ENCODE results near the gene EFCAB3.
"Not testable (repeated sequence)": the region's sequence is repeated elsewhere in the genome, so short reads cannot be mapped to it uniquely, and the experiment has no call there.

EFCAB3 gene

DNA sequence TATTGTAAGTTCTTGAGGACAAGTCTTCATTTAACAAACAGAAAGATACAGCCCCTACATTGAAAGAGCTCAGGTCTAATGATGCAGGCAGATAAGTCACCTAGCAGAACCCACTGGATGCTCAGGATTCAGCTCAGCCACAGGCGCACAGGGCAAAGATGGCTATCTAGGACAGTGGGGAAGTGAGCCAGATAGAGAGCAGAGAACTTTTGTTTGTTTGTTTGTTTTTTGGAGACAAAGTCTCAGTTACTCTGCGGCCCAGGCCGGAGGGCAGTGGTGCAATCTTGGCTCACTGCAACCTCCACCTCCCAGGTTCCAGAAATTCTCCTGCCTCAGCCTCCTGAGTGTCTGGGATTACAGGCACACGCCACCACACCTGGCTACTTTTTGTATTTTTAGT lies 63.7 kb downstream of the EFCAB3 start:
- Mint-ChIP-seq H3K36me3 (peaks cover 32 to 36% of the 10 kb centered on the region in 2 donors), H3K27ac (no peak overlapping the region), H3K4me3 (no peak overlapping the region), H3K4me1 (no peaks in the 10 kb centered on the region), H3K9me3 (no peaks in the 10 kb centered on the region), H3K27me3 (no peaks in the 10 kb centered on the region)
- no peak for DNase-seq
- ATAC-seq (replicated peaks), result no peak

DNA sequence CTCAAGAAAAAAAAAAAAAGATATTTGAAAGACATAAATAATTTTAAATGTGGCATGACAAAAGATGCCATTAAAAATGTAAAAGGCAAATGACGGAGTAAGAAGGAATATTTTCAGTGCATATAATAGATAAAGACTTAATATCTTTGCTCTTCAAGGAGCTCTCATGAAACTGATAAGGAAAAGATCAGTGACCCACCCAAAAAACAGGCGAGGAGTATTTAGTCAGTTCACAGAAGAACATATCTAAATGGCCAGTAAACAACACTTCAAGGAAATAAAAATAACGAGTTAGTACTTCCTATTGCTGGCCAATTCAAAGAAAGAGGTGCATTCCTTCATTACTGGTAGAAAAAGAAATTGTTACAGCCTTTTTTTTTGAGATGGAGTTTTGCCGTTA lies 65.4 kb downstream of the EFCAB3 start:
- not testable (repeated sequence) for H3K9me3 Mint-ChIP-seq; H3K4me1 Mint-ChIP-seq; H3K27me3 Mint-ChIP-seq; ATAC-seq (replicated peaks); H3K4me3 Mint-ChIP-seq; DNase-seq; H3K27ac Mint-ChIP-seq
- H3K36me3 Mint-ChIP-seq, result peaks cover 23 to 33% of the 10 kb centered on the region in 2 donors

DNA sequence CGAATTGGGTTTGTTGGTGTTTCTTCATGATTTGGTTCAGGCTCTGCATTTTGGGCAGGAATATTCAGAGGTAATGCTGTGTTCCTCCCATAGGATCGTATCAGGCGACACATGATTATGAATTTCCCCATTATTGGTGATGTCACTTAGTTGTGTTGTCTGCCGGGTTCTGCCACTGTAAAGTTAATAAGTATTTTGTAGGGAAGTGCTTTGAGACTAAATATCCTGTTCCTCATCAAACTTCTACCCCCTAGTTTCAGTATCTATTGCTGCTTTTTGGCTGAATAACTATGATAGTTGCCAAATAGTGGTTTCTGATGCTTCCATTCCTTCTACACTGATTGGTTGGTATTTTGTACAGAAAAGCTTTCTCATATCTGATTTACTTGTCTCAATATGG lies 71.8 kb downstream of the EFCAB3 start:
- DNase-seq, H3K9me3 Mint-ChIP-seq, H3K4me3 Mint-ChIP-seq, H3K27ac Mint-ChIP-seq, H3K27me3 Mint-ChIP-seq: not testable (repeated sequence)
- ATAC-seq (replicated peaks), result peak; percentile 58 to 79
- H3K4me1 Mint-ChIP-seq, result peaks cover 14 to 25% of the 10 kb centered on the region in 2 donors
- peaks cover 13 to 18% of the 10 kb centered on the region in 2 donors for H3K36me3 Mint-ChIP-seq

DNA sequence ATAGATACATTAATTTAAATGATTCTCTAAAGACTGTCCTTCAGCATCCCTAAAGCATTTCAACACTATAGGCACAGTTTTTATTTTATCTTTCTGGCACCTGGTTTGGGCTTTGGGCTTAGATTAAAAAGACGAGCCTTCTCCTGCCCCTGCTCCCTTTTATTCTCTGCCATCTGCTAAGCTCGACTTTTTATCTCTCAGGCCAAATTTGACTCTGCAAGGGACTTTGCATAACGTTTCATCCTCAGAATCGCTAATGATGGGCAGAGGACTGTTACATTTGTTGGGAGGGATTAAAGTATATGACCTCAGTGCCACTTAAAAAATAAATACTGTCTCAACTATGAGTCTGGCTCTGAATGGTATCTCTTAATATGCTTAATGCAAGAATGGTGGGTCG lies 72.7 kb downstream of the EFCAB3 start:
- not testable (repeated sequence) for H3K27me3 Mint-ChIP-seq; H3K9me3 Mint-ChIP-seq; ATAC-seq (replicated peaks); DNase-seq; H3K27ac Mint-ChIP-seq; H3K4me3 Mint-ChIP-seq
- Mint-ChIP-seq H3K4me1 (peaks cover 14 to 25% of the 10 kb centered on the region in 2 donors), H3K36me3 (peaks cover 6 to 10% of the 10 kb centered on the region in 2 donors)

DNA sequence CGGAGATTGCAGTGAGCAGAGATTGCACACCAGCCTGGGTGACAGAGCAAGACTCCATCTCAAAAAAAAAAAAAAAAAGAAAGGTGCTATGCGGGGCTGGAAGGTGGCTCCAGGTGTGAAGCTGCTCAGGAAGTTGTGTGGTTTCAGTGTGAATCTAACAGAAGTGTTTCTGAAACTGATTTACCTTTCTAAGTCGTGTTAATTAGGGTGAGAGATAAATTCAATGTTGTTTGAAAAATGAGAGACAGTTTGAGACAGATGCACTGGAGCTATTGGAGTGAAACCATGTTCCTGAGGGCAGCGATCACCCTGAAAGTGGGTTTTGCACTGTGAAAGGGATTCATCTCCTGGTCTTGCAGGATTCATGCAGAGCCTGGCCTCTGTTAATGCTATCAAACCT lies 73.3 kb downstream of the EFCAB3 start:
- H3K9me3 Mint-ChIP-seq, H3K36me3 Mint-ChIP-seq, H3K27me3 Mint-ChIP-seq, DNase-seq: not testable (repeated sequence)
- H3K4me1 Mint-ChIP-seq, result peaks cover 14 to 25% of the 10 kb centered on the region in 2 donors
- peak overlapping the region; percentile 87 for H3K27ac Mint-ChIP-seq
- peak overlapping the region; percentile 36 to 45 for H3K4me3 Mint-ChIP-seq
- peak; percentile 13 to 14 for ATAC-seq (replicated peaks)

DNA sequence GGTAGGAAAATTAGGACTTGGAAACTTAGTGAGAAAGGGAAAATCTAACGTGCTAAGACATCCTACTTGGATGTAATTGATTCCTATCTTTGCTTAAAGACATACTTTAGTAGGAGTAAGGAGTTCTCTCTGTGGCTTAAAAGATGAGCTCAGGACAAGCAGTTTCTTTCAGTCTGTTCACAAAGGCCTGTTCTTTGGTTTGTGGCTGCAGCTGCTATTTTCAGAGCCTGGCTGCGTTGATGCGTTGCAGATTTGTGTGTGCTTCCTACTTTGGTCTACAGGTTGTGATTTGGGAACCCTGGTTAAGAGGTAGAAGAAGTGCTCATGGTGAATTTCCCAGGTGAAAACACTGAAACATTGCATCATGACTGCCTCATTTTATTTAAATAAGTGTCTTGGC lies 73.8 kb downstream of the EFCAB3 start:
- H3K27ac Mint-ChIP-seq, result peak overlapping the region; percentile 87
- H3K4me3 Mint-ChIP-seq, result peak overlapping the region in 1 of 2 donors; percentile 28
- not testable (repeated sequence) for H3K9me3 Mint-ChIP-seq, H3K36me3 Mint-ChIP-seq, DNase-seq, H3K27me3 Mint-ChIP-seq
- peak; percentile 38 to 54 for ATAC-seq (replicated peaks)
- peaks cover 14 to 25% of the 10 kb centered on the region in 2 donors for H3K4me1 Mint-ChIP-seq

DNA sequence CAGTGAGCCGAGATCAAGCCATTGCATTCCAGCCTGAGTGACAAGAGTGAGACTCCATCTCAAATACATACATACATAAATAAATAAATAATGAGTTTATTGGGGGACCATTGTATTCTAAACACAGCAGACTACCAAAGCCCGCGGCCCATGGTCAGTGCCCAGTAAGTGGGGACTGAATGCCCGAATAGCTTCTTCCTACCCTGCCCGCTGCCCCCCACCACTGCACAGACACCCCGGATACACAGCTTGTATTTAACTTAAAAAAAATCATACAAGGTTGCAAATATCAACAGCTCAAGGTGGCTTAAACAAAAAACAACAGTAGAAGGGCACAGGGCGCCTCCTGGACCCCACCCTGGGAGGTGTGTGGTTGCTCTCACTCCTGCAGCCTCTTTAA lies 75.7 kb downstream of the EFCAB3 start:
- Mint-ChIP-seq H3K36me3 (peaks cover 4 to 6% of the 10 kb centered on the region in 2 donors), H3K4me3 (no peak overlapping the region), H3K9me3 (no peaks in the 10 kb centered on the region), H3K4me1 (peaks cover 16 to 25% of the 10 kb centered on the region in 2 donors), H3K27me3 (no peaks in the 10 kb centered on the region), H3K27ac (no peak overlapping the region)
- ATAC-seq (replicated peaks), result no peak
- no peak for DNase-seq

DNA sequence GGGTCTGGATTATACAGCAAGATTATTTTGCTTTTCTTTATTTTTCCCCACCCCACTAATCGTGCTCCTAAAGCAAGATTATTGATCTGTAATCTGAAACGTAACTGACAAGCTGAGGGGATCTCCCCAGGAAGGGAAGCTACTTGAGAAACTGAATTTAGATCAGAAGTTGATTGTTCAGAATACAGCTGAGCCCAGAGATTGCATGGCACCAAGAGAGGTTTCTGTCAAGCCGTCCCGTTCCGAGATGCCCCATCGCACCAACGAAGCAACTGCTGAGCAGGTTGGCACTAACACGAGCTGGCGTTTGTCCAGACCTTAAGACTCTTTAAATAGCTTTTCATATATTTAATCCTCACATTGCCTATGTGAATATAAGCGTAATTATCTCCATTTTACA lies 78.1 kb downstream of the EFCAB3 start:
- Mint-ChIP-seq H3K4me1 (peaks cover 13 to 14% of the 10 kb centered on the region in 2 donors), H3K27ac (peak overlapping the region; percentile 37), H3K4me3 (peak overlapping the region; percentile 29 to 59)
- not testable (repeated sequence) for H3K27me3 Mint-ChIP-seq, DNase-seq, H3K36me3 Mint-ChIP-seq, H3K9me3 Mint-ChIP-seq
- ATAC-seq (replicated peaks), result peak in 1 of 2 donors; percentile 37

DNA sequence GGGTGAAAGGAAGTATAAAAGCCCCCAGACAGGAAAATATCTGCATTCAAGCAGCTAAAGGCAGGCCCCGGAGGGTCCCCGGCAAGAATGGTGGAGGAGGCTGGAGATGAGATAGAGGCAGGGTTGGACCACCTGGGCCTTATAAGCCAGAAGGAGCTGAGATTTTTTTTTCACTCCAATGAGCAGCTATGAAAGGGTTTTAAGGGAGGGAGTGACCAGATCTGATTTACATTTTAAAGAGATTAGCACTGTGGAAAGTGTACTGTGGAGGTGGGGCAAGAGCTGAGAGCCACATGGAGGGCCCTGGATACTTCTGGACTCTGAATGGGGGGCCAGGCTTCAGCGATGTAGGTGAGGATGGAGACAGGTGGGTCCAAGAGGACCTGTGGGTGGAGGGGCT lies 84.1 kb downstream of the EFCAB3 start:
- H3K9me3 Mint-ChIP-seq; DNase-seq; H3K4me1 Mint-ChIP-seq; H3K36me3 Mint-ChIP-seq; H3K4me3 Mint-ChIP-seq; H3K27ac Mint-ChIP-seq; ATAC-seq (replicated peaks); H3K27me3 Mint-ChIP-seq: not testable (repeated sequence)

DNA sequence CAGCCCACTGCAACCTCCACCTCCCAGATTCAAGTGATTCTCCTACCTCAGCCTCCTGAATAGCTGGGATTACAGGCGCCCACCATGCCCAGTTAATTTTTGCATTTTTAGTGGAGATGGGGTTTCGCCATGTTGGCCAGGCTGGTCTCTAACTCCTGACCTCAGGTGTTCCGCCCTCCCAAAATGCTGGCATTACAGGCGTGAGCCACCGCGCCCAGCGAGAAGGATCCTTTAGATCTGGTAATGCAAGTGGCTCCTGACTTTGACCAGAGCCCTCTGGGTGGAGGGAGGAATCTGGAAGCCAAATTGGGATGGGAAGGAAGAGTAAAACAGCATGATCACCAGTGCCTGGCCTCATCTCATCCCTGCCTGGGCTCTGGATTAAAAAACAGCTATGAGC lies 84.9 kb downstream of the EFCAB3 start:
- not testable (repeated sequence) for H3K36me3 Mint-ChIP-seq; DNase-seq; H3K9me3 Mint-ChIP-seq; H3K4me3 Mint-ChIP-seq; ATAC-seq (replicated peaks); H3K27me3 Mint-ChIP-seq; H3K4me1 Mint-ChIP-seq
- peak overlapping the region; percentile 47 for H3K27ac Mint-ChIP-seq

Data from stimulated activated naive B cell treated with anti-CD40 and anti-IgM and Interleukin-4, amounts not matched to agents 10 μg/mL and 1 μg/mL and 100 μg/mL, for 72 hours (primary cell).